SU-DHL-6 (cell line): Measurements from ENCODE around the gene HERC4.
A peak's percentile ranks its signal among the peaks of the same experiment; 100 is the strongest.
"Not testable (repeated sequence)": the region's sequence is repeated elsewhere in the genome, so short reads cannot be mapped to it uniquely, and the experiment has no call there.

Source experiments
- H2AFZ ChIP-seq: fragments of 200-600 bp; sonication (generic); 2 replicates; pipeline ENCODE4 v1.6.1; 2014; ENCODE audit warnings: low read depth, mild to moderate bottlenecking, moderate library complexity, mixed read lengths, antibody characterized with exemption, low read length; ENCODE audit not compliant: severe bottlenecking
- H3F3A ChIP-seq: fragments of 200-600 bp; shearing (Covaris generic); 2 replicates; pipeline ENCODE4 v1.6.0; 2016; ENCODE audit warnings: antibody characterized with exemption, mild to moderate bottlenecking; ENCODE audit not compliant: insufficient read depth
- H3K27ac ChIP-seq: fragments of 200-600 bp; sonication (generic); 2 replicates; pipeline ENCODE4 v1.5.1; 2016; ENCODE audit warnings: low read depth, mild to moderate bottlenecking, low read length, moderate library complexity, mixed read lengths
- H3K27me3 ChIP-seq: fragments of 200-600 bp; sonication (generic), shearing (Covaris generic); 2 replicates; pipeline ENCODE4 v1.6.0; 2014; ENCODE audit warnings: mild to moderate bottlenecking, low read length
- H3K36me3 ChIP-seq: fragments of 200-600 bp; sonication (generic); 2 replicates; pipeline ENCODE4 v1.6.1; 2014; ENCODE audit warnings: mild to moderate bottlenecking, low read length, mixed read lengths
- H3K4me2 ChIP-seq: fragments of 300-600, 200-600 bp; shearing (Covaris generic), sonication (generic); 2 replicates; pipeline ENCODE4 v1.6.0; 2014; ENCODE audit warnings: low read length, low read depth, mild to moderate bottlenecking; ENCODE audit not compliant: poor library complexity, severe bottlenecking
- H3K4me3 ChIP-seq: fragments of 200-600 bp; sonication (generic); 2 replicates; pipeline ENCODE4 v1.5.1; 2014; ENCODE audit warnings: antibody characterized with exemption, low read length, mild to moderate bottlenecking, mixed read lengths; ENCODE audit not compliant: insufficient read depth, poor library complexity, severe bottlenecking
- H3K79me2 ChIP-seq: fragments of 200-600 bp; sonication (generic); 2 replicates; pipeline ENCODE4 v1.6.1; 2014; ENCODE audit warnings: mild to moderate bottlenecking, low read length, moderate library complexity; ENCODE audit not compliant: insufficient read depth
- H3K9ac ChIP-seq: fragments of 200-600 bp; sonication (generic); 2 replicates; pipeline ENCODE4 v1.7.0; 2014; ENCODE audit warnings: mild to moderate bottlenecking, low read length
- H3K9me2 ChIP-seq: fragments of 200-600 bp; sonication (generic); replicated peaks from 2 replicates; pipeline ENCODE4 v1.6.1; 2014; ENCODE audit warnings: low read length; ENCODE audit not compliant: insufficient read depth
- H3K9me3 ChIP-seq: fragments of 200-600 bp; sonication (generic); 2 replicates; pipeline ENCODE4 v1.6.1; 2014; ENCODE audit warnings: low read length, mixed read lengths; ENCODE audit not compliant: insufficient read depth
- H4K20me1 ChIP-seq: fragments of 200-600 bp; sonication (generic); 2 replicates; pipeline ENCODE4 v1.6.1; 2014; ENCODE audit warnings: low read depth, mild to moderate bottlenecking, antibody characterized with exemption, low read length, moderate library complexity, mixed read lengths
- CTCF ChIP-seq: fragments of 200-600 bp; sonication (generic); IDR thresholded peaks from one replicate; pipeline ENCODE4 v1.5.1; 2017; ENCODE audit warnings: antibody characterized with exemption, mild to moderate bottlenecking, low read length, moderate library complexity; ENCODE audit not compliant: insufficient read depth, poor library complexity, severe bottlenecking
- EZH2phosphoT487 ChIP-seq: fragments of 200-600 bp; sonication (generic), shearing (Covaris generic); conservative IDR thresholded peaks from 2 replicates; pipeline ENCODE4 v1.6.1; 2018; ENCODE audit warnings: mild to moderate bottlenecking, antibody characterized with exemption, low read length, moderate library complexity, mixed read lengths

HERC4 gene

GRCh38 chr10:68080853-68081431 lies 5.9 kb upstream of the HERC4 start:
- Histone ChIP-seq H3F3A (no peaks in the 10 kb centered on the region), H3K36me3 (no peaks in the 10 kb centered on the region), H3K9me3 (no peaks in the 10 kb centered on the region), H3K9me2 (no peaks in the 10 kb centered on the region), H3K9ac (no peak overlapping the region), H3K79me2 (no peaks in the 10 kb centered on the region), H3K27me3 (no peaks in the 10 kb centered on the region), H3K27ac (no peak overlapping the region), H3K4me3 (no peak overlapping the region), H3K4me2 (no peak overlapping the region), H2AFZ (peak overlapping the region; percentile 1), H4K20me1 (no peaks in the 10 kb centered on the region)
- no peak for TF ChIP-seq EZH2phosphoT487
- TF ChIP-seq CTCF = no peak

GRCh38 chr10:68079434-68079833 lies 4.4 kb upstream of the HERC4 start:
- H3K27ac ChIP-seq = no peak overlapping the region
- TF ChIP-seq CTCF = no peak
- no peak for TF ChIP-seq EZH2phosphoT487
- no peaks in the 10 kb centered on the region for H3K9me2 ChIP-seq
- H3K9me3 ChIP-seq = no peaks in the 10 kb centered on the region
- no peak overlapping the region for H3K4me3 ChIP-seq
- no peak overlapping the region for H3K4me2 ChIP-seq
- H3K79me2 ChIP-seq = peaks cover 6% of the 10 kb centered on the region
- no peak overlapping the region for H3K9ac ChIP-seq
- no peaks in the 10 kb centered on the region for H3F3A ChIP-seq
- no peaks in the 10 kb centered on the region for H4K20me1 ChIP-seq
- no peaks in the 10 kb centered on the region for H3K27me3 ChIP-seq
- H3K36me3 ChIP-seq = no peaks in the 10 kb centered on the region
- no peak overlapping the region for H2AFZ ChIP-seq

GRCh38 chr10:68077026-68077425 lies 1.9 kb upstream of the HERC4 start:
- TF ChIP-seq EZH2phosphoT487 (no peak), CTCF (no peak)
- Histone ChIP-seq H3K4me2 (no peak overlapping the region), H4K20me1 (peaks cover 3% of the 10 kb centered on the region; the same call in 1 of the 2 replicates), H2AFZ (no peak overlapping the region), H3K79me2 (peaks cover 31% of the 10 kb centered on the region), H3K27me3 (no peaks in the 10 kb centered on the region), H3F3A (peaks cover 10% of the 10 kb centered on the region; the same call in 1 of the 2 replicates), H3K9ac (no peak overlapping the region), H3K4me3 (no peak overlapping the region), H3K27ac (no peak overlapping the region), H3K9me2 (no peaks in the 10 kb centered on the region), H3K9me3 (no peaks in the 10 kb centered on the region), H3K36me3 (peaks cover 7% of the 10 kb centered on the region; the same call in 1 of the 2 replicates)

- H3K4me3 ChIP-seq, H3K27ac ChIP-seq, H3K4me2 ChIP-seq, H4K20me1 ChIP-seq, H3K9me3 ChIP-seq, H2AFZ ChIP-seq, H3K9me2 ChIP-seq, H3K9ac ChIP-seq, H3K27me3 ChIP-seq: not testable (repeated sequence)
- peaks cover 40% of the 10 kb centered on the region for H3K79me2 ChIP-seq
- H3F3A ChIP-seq = peaks cover 10% of the 10 kb centered on the region; the same call in 1 of the 2 replicates
- H3K36me3 ChIP-seq = peaks cover 14% of the 10 kb centered on the region; the same call in 1 of the 2 replicates
Measured at GRCh38 chr10:68076081-68076480, 998 bp upstream of the HERC4 start.
